GM23248 (cell line): ENCODE data around the gene SMYD3. TPM values are rescaled to one million over a fixed set of nuclear protein-coding genes. Genes with fewer than 3 reads are reported as not detected.

ENCODE experiments used
- DNase-seq: peaks from one replicate; pipeline ENCODE4 v3.0.0-alpha.2; 2015
- H2AFZ ChIP-seq: fragments of 200-600 bp; sonication (generic); 2 replicates; pipeline ENCODE4 v1.6.1; 2016; ENCODE audit warnings: antibody characterized with exemption
- H3F3A ChIP-seq: fragments of 200-600 bp; sonication (generic); 2 replicates; pipeline ENCODE4 v1.6.1; 2016; ENCODE audit warnings: mild to moderate bottlenecking, antibody characterized with exemption, mixed run types; ENCODE audit not compliant: insufficient read depth
- H3K27ac ChIP-seq: fragments of 200-600 bp; sonication (generic); 2 replicates; pipeline ENCODE4 v1.5.1; 2016; ENCODE audit warnings: mild to moderate bottlenecking
- H3K27me3 ChIP-seq: fragments of 200-600 bp; sonication (generic); replicated peaks from 2 replicates; pipeline ENCODE4 v1.6.1; 2016; ENCODE audit warnings: mild to moderate bottlenecking; ENCODE audit not compliant: insufficient read depth
- H3K36me3 ChIP-seq: fragments of 200-600 bp; sonication (generic); 2 replicates; pipeline ENCODE4 v1.6.1; 2016; ENCODE audit warnings: low read depth, mild to moderate bottlenecking
- H3K4me1 ChIP-seq: fragments of 200-600 bp; sonication (generic); 2 replicates; pipeline ENCODE4 v1.6.1; 2016; ENCODE audit warnings: mild to moderate bottlenecking; ENCODE audit not compliant: insufficient read depth
- H3K4me2 ChIP-seq: fragments of 200-600 bp; sonication (generic); one replicate; pipeline ENCODE4 v1.6.1; 2016; ENCODE audit warnings: mild to moderate bottlenecking; ENCODE audit not compliant: unreplicated experiment
- H3K4me3 ChIP-seq: fragments of 200-600 bp; sonication (generic); 2 replicates; pipeline ENCODE4 v1.5.1; 2016; ENCODE audit warnings: mild to moderate bottlenecking
- H3K79me2 ChIP-seq: fragments of 200-600 bp; sonication (generic); 2 replicates; pipeline ENCODE4 v1.6.1; 2016; ENCODE audit warnings: mild to moderate bottlenecking; ENCODE audit not compliant: insufficient read depth
- H3K9ac ChIP-seq: fragments of 200-600 bp; sonication (generic); 2 replicates; pipeline ENCODE4 v1.6.1; 2016; ENCODE audit warnings: mild to moderate bottlenecking
- H3K9me2 ChIP-seq: fragments of 200-600 bp; sonication (generic); 2 replicates; pipeline ENCODE4 v1.6.1; 2016; ENCODE audit warnings: mixed run types, mild to moderate bottlenecking, moderate library complexity; ENCODE audit not compliant: insufficient read depth
- H3K9me3 ChIP-seq: fragments of 200-600 bp; sonication (generic); one replicate; pipeline ENCODE4 v1.6.1; 2017; ENCODE audit warnings: low read depth
- H4K20me1 ChIP-seq: fragments of 200-600 bp; sonication (generic); 2 replicates; pipeline ENCODE4 v1.6.0; 2016; ENCODE audit not compliant: insufficient read depth
- EZH2 ChIP-seq: fragments of 200-600 bp; sonication (generic); IDR thresholded peaks from 2 replicates; pipeline ENCODE4 v1.6.1; 2018; ENCODE audit warnings: antibody characterized with exemption, mild to moderate bottlenecking; ENCODE audit not compliant: insufficient read depth, poor library complexity, severe bottlenecking
- EZH2phosphoT487 ChIP-seq: fragments of 200-600 bp; sonication (generic); IDR thresholded peaks from 2 replicates; pipeline ENCODE4 v1.6.1; 2018; ENCODE audit warnings: antibody characterized with exemption, moderate library complexity, mild to moderate bottlenecking, low read depth; ENCODE audit not compliant: insufficient read depth
- WGBS, 2 experiments: methylation state at CpG; one replicate each; pipeline ENCODE4 v1.1.6; 2015 to 2017; ENCODE audit warnings: low lambda C conversion rate in 2 of 2, low coverage in 1 of 2; ENCODE audit errors: missing lambda C conversion rate in 2 of 2; 5-methylcytosine and 5-hydroxymethylcytosine counted together
- in situ Hi-C: fragments of 300-500 bp; cut with MboI; formaldehyde crosslinking; loops from 2 replicates; pipeline ENCODE4 v1.15.0; 2020
- polyA plus RNA-seq: library from polyadenylated mRNA; unstranded; fragments of >200 nt; fragmentation: Nextera tagmentation; extraction: Ambion mirVana; gene quantifications from 2 replicates; pipeline ENCODE4 v1.2.1, GENCODE V29; 2016
- total RNA-seq: library from RNA; depleted of rRNA; stranded (reverse); fragments of >200 nt; shearing (Covaris generic); gene quantifications from 2 replicates; pipeline ENCODE4 v1.2.3, GENCODE V29; 2014

The SMYD3 gene
- total and polyA plus RNA-seq, 2 experiments from 2014 or later: 32.1 to 44.8 TPM

- H3F3A ChIP-seq: peaks cover 35% of the 10 kb centered on the region
- peaks cover 37% of the 10 kb centered on the region for H3K4me1 ChIP-seq
- H3K4me3 ChIP-seq: no peak overlapping the region
- no peak overlapping the region for H2AFZ ChIP-seq
- H3K9me2 ChIP-seq: no peaks in the 10 kb centered on the region
- no peaks in the 10 kb centered on the region for H4K20me1 ChIP-seq
- in situ Hi-C loops: no loop called here
- TF ChIP-seq EZH2phosphoT487 (no peak), EZH2 (no peak)
- no peak for DNase-seq
- H3K79me2 ChIP-seq: no peaks in the 10 kb centered on the region
- 68 to 81% methylated on average over 2 of the region's 2 CpGs for WGBS, 2 experiments
- H3K27ac ChIP-seq: peak overlapping the region; percentile 79
- H3K36me3 ChIP-seq: no peaks in the 10 kb centered on the region
- H3K4me2 ChIP-seq: peak overlapping the region; percentile 34
- H3K9ac ChIP-seq: 0 out of 2 replicates have a peak overlapping the region, but pooled peaks have one; percentile 32
- no peaks in the 10 kb centered on the region for H3K27me3 ChIP-seq
- no peaks in the 10 kb centered on the region for H3K9me3 ChIP-seq
Observed at GRCh38 chr1:246138781-246139180, 368.3 kb downstream of the SMYD3 start.

GRCh38 chr1:246136477-246136876 is 370.6 kb downstream of the SMYD3 start:
- H4K20me1 ChIP-seq: no peaks in the 10 kb centered on the region
- H3K27ac ChIP-seq: no peak overlapping the region
- DNase-seq: no peak
- no peak overlapping the region for H3K9ac ChIP-seq
- no peaks in the 10 kb centered on the region for H3K79me2 ChIP-seq
- in situ Hi-C loops: no loop called here
- H3F3A ChIP-seq: peaks cover 21% of the 10 kb centered on the region
- H3K4me1 ChIP-seq: peaks cover 21% of the 10 kb centered on the region
- H3K36me3 ChIP-seq: no peaks in the 10 kb centered on the region
- TF ChIP-seq EZH2phosphoT487 (no peak), EZH2 (no peak)
- H3K4me3 ChIP-seq: no peak overlapping the region
- H3K4me2 ChIP-seq: no peak overlapping the region
- no peaks in the 10 kb centered on the region for H3K9me3 ChIP-seq
- no peaks in the 10 kb centered on the region for H3K27me3 ChIP-seq
- H3K9me2 ChIP-seq: no peaks in the 10 kb centered on the region
- H2AFZ ChIP-seq: no peak overlapping the region

GRCh38 chr1:246134789-246135188 is 372.3 kb downstream of the SMYD3 start:
- H3K36me3 ChIP-seq: no peaks in the 10 kb centered on the region
- H3K27ac ChIP-seq: no peak overlapping the region
- peaks cover 9% of the 10 kb centered on the region for H3F3A ChIP-seq
- 96 to 100% methylated on average over 1 of the region's 1 CpG for WGBS, 2 experiments
- in situ Hi-C loops: no loop called here
- no peaks in the 10 kb centered on the region for H3K79me2 ChIP-seq
- no peaks in the 10 kb centered on the region for H3K9me2 ChIP-seq
- H2AFZ ChIP-seq: no peak overlapping the region
- no peaks in the 10 kb centered on the region for H3K9me3 ChIP-seq
- TF ChIP-seq EZH2: no peak
- no peak for TF ChIP-seq EZH2phosphoT487
- DNase-seq: no peak
- no peak overlapping the region for H3K4me2 ChIP-seq
- no peak overlapping the region for H3K9ac ChIP-seq
- H3K4me3 ChIP-seq: no peak overlapping the region
- H4K20me1 ChIP-seq: no peaks in the 10 kb centered on the region
- no peaks in the 10 kb centered on the region for H3K27me3 ChIP-seq
- H3K4me1 ChIP-seq: peaks cover 11% of the 10 kb centered on the region

- H3K36me3 ChIP-seq: no peaks in the 10 kb centered on the region
- H3K27ac ChIP-seq: no peak overlapping the region
- H2AFZ ChIP-seq: no peak overlapping the region
Observed at GRCh38 chr1:246131095-246131494, 376.0 kb downstream of the SMYD3 start.

GRCh38 chr1:246128494-246129069 is 378.5 kb downstream of the SMYD3 start:
- Histone ChIP-seq H2AFZ (no peak overlapping the region), H3K4me2 (no peak overlapping the region), H3K9ac (no peak overlapping the region), H3K79me2 (no peaks in the 10 kb centered on the region), H3F3A (no peaks in the 10 kb centered on the region), H3K4me1 (no peaks in the 10 kb centered on the region), H3K36me3 (no peaks in the 10 kb centered on the region), H3K9me2 (no peaks in the 10 kb centered on the region), H3K9me3 (no peaks in the 10 kb centered on the region), H3K27me3 (no peaks in the 10 kb centered on the region), H3K4me3 (no peak overlapping the region), H4K20me1 (no peaks in the 10 kb centered on the region), H3K27ac (no peak overlapping the region)
- in situ Hi-C loops: no loop called here
- 95% methylated on average over 9 of the region's 9 CpGs for WGBS, 2 experiments
- no peak for DNase-seq
- TF ChIP-seq EZH2phosphoT487: no peak
- no peak for TF ChIP-seq EZH2

More at GRCh38 chr1:246131095-246131494, 376.0 kb downstream of the SMYD3 start:
- Histone ChIP-seq H3K4me3 (no peak overlapping the region), H3K9me2 (no peaks in the 10 kb centered on the region), H3K4me2 (no peak overlapping the region), H3F3A (no peaks in the 10 kb centered on the region), H3K9me3 (no peaks in the 10 kb centered on the region), H3K79me2 (no peaks in the 10 kb centered on the region), H4K20me1 (no peaks in the 10 kb centered on the region), H3K4me1 (no peaks in the 10 kb centered on the region), H3K9ac (no peak overlapping the region), H3K27me3 (no peaks in the 10 kb centered on the region)
- no peak for TF ChIP-seq EZH2
- TF ChIP-seq EZH2phosphoT487: no peak
- DNase-seq: no peak
- in situ Hi-C loops: no loop called here
- 90 to 98% methylated on average over 1 of the region's 1 CpG for WGBS, 2 experiments
